Keratinocyte (primary cell): ENCODE results near the gene DNAJB6.

Experiments used
- CTCF ChIP-seq, 3 experiments: IDR thresholded peaks in 1 of 3; conservative IDR thresholded peaks in 1 of 3; optimal IDR thresholded peaks in 1 of 3; 2 replicates in 2 of 3; 3 replicates in 1 of 3; pipeline versions ENCODE3 to v1.5.1; 2011; ENCODE audit warnings: low read length in 3 of 3, mild to moderate bottlenecking in 3 of 3, moderate library complexity in 2 of 3, control low read depth in 1 of 3, inconsistent platforms in 1 of 3; ENCODE audit not compliant: insufficient read depth in 2 of 3; ENCODE audit errors: extremely low read depth in 1 of 3
- EZH2 ChIP-seq: IDR thresholded peaks from one replicate; pipeline ENCODE4 v1.6.1; 2012; ENCODE audit warnings: inconsistent platforms, mild to moderate bottlenecking, low read length, moderate library complexity

DNA sequence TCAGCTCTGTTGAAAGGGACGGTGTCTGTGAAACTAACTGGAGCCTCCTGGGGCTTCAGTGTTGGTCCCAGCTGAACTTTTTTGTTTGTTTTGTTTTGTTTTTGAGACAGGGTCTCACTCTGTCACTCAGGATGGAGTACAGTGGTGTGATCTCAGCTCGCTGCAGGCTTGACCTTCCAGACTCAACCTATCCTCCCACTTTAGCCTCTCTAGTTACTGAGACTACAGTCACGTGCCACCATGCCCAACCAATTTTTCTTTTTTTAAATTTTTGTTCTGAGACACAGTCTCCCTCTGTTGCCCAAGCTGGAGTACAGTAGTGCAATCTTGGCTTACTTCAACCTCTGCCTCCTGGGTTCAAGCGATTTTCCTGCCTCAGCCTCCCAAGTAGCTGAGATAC, 13.4 kb upstream of the DNAJB6 start:
- no peak for TF ChIP-seq CTCF (optimal IDR thresholded peaks at IDR 0.05 in 1 of 3, IDR thresholded peaks at IDR 0.05 in 1 of 3, conservative IDR thresholded peaks at IDR 0.05 in 1 of 3; ENCODE audit: extremely low read depth in 1 of 3, insufficient read depth in 2 of 3, low read length in 3 of 3)
- TF ChIP-seq EZH2 = no peak
